ENCODE data around the gene SIVA1.
A peak's percentile ranks its signal among the peaks of the same experiment; 100 is the strongest.

Gene SIVA1

DNA sequence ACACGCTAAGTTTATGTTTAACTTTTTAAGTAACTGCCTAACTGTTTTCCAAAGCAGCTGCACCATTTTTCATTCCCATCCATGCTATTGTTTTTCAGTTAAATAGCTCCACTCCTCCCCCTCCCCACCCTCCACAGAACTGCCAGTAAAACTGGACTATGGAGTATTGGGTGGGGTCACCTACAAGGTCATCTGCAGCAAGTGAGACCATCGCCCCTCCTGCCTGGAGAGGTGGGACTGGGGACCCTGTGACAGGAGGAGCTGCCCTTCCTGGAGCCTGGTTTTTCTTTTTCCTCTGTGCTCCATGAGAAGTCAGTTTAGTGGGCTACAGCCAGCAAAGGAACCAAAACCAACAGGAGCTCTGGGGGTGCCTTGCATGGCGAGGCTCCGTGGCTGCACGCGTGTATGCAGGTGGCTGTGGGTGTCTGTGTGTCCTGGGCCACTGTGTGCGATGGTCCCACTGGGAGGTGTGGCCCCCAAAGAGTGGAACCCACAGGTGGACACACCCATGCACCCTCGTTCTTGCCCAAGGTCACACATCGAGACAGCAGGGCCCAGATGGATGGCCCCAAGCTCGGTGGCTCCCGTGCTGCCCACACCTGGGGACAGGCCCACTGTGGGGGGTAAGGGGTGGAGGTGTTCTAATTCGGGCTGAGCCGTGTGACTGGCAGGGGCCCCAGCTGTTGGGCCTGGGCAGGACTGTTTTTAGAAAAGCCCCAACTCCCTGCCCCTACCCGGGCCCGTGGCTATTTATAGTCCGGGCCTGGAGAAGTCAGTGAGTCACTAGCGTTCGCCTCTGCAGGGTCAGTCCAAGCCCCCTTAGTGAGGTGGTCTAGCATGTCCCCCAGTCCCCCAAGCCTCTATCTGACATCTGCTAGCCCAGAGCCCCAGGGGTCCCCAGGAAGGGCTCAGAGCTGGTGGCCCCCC lies 31.2 kb upstream of the SIVA1 start:
- Histone ChIP-seq H3K4me3 (ENCODE audit: insufficient read length, low read depth) (no peak overlapping the region), H3K9me3 (ENCODE audit: insufficient read depth, low read length) (no peaks in the 10 kb centered on the region), H3K27me3 (ENCODE audit: insufficient read depth, insufficient read length) (no peaks in the 10 kb centered on the region), H3K4me1 (ENCODE audit: insufficient read depth, insufficient read length) (peaks cover 18% of the 10 kb centered on the region), H3K36me3 (ENCODE audit: insufficient read depth, insufficient read length, low read length) (peaks cover 34% of the 10 kb centered on the region), H3K9ac (ENCODE audit: insufficient read length, low read depth) (no peak overlapping the region)
- DNase-seq (ENCODE audit: low read depth, low spot score), result no peak
- TF ChIP-seq SUZ12 (IDR thresholded peaks at IDR 0.05; ENCODE audit: extremely low read depth, insufficient read depth, insufficient read length) (no peak), YY1 (IDR thresholded peaks at IDR 0.05; ENCODE audit: insufficient read depth, insufficient read length) (no peak), ZNF274 (IDR thresholded peaks at IDR 0.05; ENCODE audit: low read depth, low read length) (no peak)

DNA sequence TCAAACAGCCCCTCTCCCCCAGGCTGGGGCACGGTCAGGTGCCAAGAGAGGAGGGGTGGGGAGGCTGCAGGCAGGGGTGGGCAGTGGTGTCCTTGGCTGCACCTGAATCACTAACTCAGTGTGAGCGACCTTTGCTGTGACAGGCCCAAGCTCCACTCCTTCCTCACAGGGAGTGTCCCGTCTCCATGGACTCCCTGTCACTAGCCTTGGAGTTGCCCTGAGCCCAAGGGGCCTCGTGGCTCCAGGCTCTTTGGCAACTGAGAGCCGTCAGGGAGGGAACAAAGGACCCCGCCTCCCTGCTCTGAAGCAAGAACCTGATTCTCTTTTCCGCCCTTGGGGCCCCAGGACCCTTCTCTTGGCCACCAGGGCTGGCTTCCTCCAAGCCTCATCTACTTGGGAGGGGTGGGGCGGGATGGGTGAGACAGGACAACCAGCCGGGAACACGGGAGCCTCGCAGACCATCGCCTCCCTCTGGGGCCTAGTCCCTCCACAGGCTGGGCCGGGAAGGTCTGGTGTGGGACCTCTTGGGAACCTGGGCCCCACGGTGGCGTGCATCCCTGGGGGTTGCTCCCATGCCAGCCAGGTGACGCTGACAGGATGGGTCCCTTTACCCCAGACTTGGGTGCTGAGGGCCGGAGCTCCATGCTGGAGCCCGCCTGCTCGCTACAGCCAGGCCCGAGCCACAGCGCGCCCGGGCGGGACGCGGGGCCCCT lies 29.9 kb upstream of the SIVA1 start:
- Histone ChIP-seq H3K4me1 (ENCODE audit: insufficient read depth, insufficient read length) (peaks cover 18% of the 10 kb centered on the region), H3K36me3 (ENCODE audit: insufficient read depth, insufficient read length, low read length) (peaks cover 27% of the 10 kb centered on the region), H3K27me3 (ENCODE audit: insufficient read depth, insufficient read length) (no peaks in the 10 kb centered on the region), H3K9ac (ENCODE audit: insufficient read length, low read depth) (peak overlapping the region; percentile 32), H3K9me3 (ENCODE audit: insufficient read depth, low read length) (no peaks in the 10 kb centered on the region), H3K4me3 (ENCODE audit: insufficient read length, low read depth) (no peak overlapping the region)
- no peak for DNase-seq (ENCODE audit: low read depth, low spot score)
- no peak for TF ChIP-seq YY1 (IDR thresholded peaks at IDR 0.05; ENCODE audit: insufficient read depth, insufficient read length)
- TF ChIP-seq SUZ12 (IDR thresholded peaks at IDR 0.05; ENCODE audit: extremely low read depth, insufficient read depth, insufficient read length), result no peak
- no peak for TF ChIP-seq ZNF274 (IDR thresholded peaks at IDR 0.05; ENCODE audit: low read depth, low read length)

DNA sequence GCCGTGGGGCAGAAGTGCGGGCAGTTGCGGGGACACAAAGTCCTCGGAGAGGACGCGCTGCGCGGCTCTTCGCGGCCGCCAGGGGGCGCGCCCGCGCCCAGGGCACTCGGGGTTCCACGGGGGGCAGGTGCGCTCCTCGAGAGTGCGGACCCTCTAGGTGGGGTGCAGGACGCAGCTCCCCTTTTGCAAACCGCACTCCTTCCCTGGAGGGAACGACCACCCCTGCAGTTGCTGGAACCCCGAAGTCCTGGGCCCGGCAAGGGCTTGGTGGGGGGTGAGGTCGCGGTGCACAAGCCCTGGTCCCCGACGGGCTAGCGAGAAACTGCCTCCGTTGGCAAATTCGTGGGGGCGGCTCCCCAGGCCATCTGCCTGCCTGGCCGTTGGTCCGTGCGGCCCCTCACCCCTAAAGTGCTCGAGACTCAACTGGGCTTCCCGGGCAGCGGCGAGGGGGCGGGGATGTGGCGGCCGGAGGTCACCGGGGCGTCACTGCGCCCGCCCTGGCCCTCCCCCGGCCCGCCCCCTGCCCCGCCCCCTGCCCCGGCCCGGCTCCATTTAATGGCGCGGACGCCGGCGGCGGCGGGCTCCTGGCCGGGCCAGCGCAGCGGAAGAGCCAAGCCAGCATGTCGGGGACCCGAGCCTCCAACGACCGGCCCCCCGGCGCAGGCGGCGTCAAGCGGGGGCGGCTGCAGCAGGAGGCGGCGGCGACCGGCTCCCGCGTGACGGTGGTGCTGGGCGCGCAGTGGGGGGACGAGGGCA lies 29.1 kb upstream of the SIVA1 start, which contains the start of gene ADSS1:
Gene ADSS1, plus strand, starts transcription at position 579 of the 756 bp plus-strand sequence. Its CDS starts 42 bp downstream, at position 621.
- Histone ChIP-seq H3K36me3 (ENCODE audit: insufficient read depth, insufficient read length, low read length) (peaks cover 23% of the 10 kb centered on the region), H3K9ac (ENCODE audit: insufficient read length, low read depth) (peak within 1 kb of the TSS; percentile 72), H3K4me3 (ENCODE audit: insufficient read length, low read depth) (peak within 1 kb of the TSS; percentile 54), H3K4me1 (ENCODE audit: insufficient read depth, insufficient read length) (peaks cover 18% of the 10 kb centered on the region), H3K9me3 (ENCODE audit: insufficient read depth, low read length) (no peaks in the 10 kb centered on the region), H3K27me3 (ENCODE audit: insufficient read depth, insufficient read length) (no peaks in the 10 kb centered on the region)
- no peak for TF ChIP-seq SUZ12 (IDR thresholded peaks at IDR 0.05; ENCODE audit: extremely low read depth, insufficient read depth, insufficient read length)
- DNase-seq (ENCODE audit: low read depth, low spot score), result no peak

DNA sequence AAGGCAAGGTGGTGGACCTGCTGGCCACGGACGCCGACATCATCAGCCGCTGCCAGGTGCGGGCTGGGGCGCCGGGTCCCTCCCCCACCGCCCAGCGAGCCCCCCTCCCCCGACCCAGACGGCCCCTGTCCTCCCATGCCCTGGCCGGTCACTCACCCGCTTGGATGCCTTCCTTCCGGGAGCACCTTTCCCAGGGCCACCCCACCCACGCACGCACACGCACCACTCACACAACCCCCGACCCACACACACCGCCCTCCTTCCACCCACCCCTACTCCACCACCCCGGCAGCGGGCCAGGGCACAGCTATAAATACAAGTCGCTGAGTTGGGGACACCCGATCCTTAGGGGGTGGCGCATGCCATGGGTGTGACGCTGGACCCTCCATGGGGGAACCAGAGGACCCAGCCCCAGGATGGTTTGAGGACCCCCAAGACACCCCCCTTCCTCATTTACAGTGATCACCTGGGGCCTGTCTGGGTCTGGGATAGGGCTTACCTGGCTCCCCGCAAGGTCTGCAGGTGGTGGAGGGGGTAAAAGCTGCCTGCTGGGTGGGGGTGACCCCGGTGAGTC lies 28.5 kb upstream of the SIVA1 start:
- no peaks in the 10 kb centered on the region for H3K9me3 ChIP-seq (ENCODE audit: insufficient read depth, low read length)
- H3K36me3 ChIP-seq (ENCODE audit: insufficient read depth, insufficient read length, low read length), result peaks cover 16% of the 10 kb centered on the region
- peak overlapping the region; percentile 72 for H3K9ac ChIP-seq (ENCODE audit: insufficient read length, low read depth)
- H3K4me3 ChIP-seq (ENCODE audit: insufficient read length, low read depth), result peak overlapping the region; percentile 54
- H3K4me1 ChIP-seq (ENCODE audit: insufficient read depth, insufficient read length), result peaks cover 18% of the 10 kb centered on the region
- TF ChIP-seq SUZ12 (IDR thresholded peaks at IDR 0.05; ENCODE audit: extremely low read depth, insufficient read depth, insufficient read length) (no peak), ZNF274 (IDR thresholded peaks at IDR 0.05; ENCODE audit: low read depth, low read length) (no peak), YY1 (IDR thresholded peaks at IDR 0.05; ENCODE audit: insufficient read depth, insufficient read length) (no peak)
- H3K27me3 ChIP-seq (ENCODE audit: insufficient read depth, insufficient read length), result no peaks in the 10 kb centered on the region
- DNase-seq (ENCODE audit: low read depth, low spot score), result no peak

DNA sequence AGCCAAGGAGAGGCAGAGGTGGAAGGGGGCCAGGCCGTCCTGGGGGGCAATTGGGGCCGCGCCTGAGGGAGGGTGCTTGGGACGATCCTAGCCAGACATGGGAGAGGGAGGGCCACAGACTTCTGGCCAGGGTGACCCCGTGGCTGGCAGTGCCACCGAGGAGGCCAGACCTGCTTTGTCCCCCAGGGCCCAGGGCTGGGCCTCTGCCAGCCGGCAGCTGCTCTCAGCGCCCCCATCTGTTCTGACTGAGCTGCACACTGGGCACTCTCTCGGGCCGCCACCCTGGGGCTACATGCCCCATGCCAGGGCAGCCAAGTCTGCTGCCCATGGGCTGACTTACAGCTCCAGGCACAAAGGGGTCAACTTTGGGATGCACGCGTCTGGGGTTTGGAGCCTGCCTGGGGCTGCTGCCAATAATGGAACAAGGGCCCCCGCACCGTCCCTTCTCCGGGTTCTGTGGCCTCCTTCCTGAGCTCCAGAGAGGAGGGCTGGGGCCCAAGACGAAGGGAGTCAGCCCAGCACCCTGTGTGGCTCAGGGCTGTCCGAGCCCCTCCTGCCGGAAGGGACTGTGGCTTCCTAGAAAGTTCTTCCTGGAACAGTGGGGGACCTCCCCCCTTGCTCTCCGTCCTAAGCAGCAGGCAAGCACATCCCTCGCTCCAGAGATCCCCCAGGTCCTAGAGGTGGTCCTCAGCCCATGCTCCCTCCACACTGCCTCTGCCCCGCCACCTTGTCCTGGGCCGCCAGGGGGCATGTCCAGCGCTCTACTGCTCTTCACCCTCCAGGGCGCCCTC lies 27.8 kb upstream of the SIVA1 start:
- DNase-seq (ENCODE audit: low read depth, low spot score), result no peak
- Histone ChIP-seq H3K27me3 (ENCODE audit: insufficient read depth, insufficient read length) (no peaks in the 10 kb centered on the region), H3K4me1 (ENCODE audit: insufficient read depth, insufficient read length) (peaks cover 18% of the 10 kb centered on the region), H3K9me3 (ENCODE audit: insufficient read depth, low read length) (no peaks in the 10 kb centered on the region), H3K9ac (ENCODE audit: insufficient read length, low read depth) (peak overlapping the region; percentile 72), H3K4me3 (ENCODE audit: insufficient read length, low read depth) (peak overlapping the region; percentile 54), H3K36me3 (ENCODE audit: insufficient read depth, insufficient read length, low read length) (peaks cover 9% of the 10 kb centered on the region)
- TF ChIP-seq SUZ12 (IDR thresholded peaks at IDR 0.05; ENCODE audit: extremely low read depth, insufficient read depth, insufficient read length) (no peak), YY1 (IDR thresholded peaks at IDR 0.05; ENCODE audit: insufficient read depth, insufficient read length) (no peak), ZNF274 (IDR thresholded peaks at IDR 0.05; ENCODE audit: low read depth, low read length) (no peak)

All from NT2/D1 (cell line).